Esophagus squamous epithelium (tissue), 4 donors: ENCODE measurements around the gene BRMS1L.

Source experiments
- POLR2A ChIP-seq, 4 donors: fragments of 450-650 bp; IDR thresholded peaks; one replicate each; pipeline ENCODE4 v1.6.1; 2017; ENCODE audit warnings: antibody characterized with exemption in 4 of 4, mild to moderate bottlenecking in 4 of 4, moderate library complexity in 3 of 4
- TF ChIP-seq, protein P1 (sequence below), 6 experiments: fragments of 450-650 bp in 4 of 6; fragments of 200-600 bp in 2 of 6; sonication (generic) in 2 of 6; IDR thresholded peaks; one replicate each; pipeline ENCODE4 v1.5.1; 2016 to 2019; ENCODE audit warnings: antibody characterized with exemption in 6 of 6, mild to moderate bottlenecking in 4 of 6, moderate library complexity in 4 of 6

DNA sequence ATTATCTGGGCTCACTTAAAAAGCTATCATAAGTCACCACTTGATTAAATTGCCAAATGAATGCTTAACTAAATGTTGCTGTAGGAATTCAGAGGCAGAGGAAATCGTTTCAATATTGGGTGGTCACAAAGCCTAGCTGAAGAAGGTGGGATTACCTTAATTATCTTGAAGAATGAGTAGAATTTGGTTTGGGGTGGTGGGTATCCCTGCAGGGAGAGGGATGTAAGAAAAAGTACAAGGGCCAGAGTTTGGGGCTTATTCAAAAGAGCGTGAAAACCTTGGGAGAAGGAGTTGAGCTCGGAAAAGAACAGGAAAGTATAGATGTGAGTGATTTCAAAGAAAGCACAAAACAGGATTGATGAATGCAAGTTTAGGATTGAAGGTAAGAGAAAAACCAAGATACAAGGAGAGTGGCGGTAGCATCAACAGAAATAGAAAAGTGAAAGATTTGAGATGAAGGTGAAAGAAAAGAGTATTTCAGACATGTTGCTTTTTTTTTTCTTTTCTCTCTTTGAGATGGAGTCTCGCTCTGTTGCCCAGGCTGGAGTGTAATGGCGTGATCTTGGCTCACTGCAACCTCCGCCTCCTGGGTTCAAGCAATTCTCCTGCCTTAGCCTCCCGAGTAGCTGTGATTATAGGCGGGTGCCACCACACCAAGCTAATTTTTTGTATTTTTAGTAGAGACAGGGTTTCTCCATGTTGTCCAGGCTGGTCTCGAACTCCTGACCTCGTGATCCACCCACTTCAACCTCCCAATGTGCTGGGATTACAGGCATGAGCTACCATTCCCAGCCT lies 1.7 kb downstream of the BRMS1L start:
- TF ChIP-seq, protein P1, sequence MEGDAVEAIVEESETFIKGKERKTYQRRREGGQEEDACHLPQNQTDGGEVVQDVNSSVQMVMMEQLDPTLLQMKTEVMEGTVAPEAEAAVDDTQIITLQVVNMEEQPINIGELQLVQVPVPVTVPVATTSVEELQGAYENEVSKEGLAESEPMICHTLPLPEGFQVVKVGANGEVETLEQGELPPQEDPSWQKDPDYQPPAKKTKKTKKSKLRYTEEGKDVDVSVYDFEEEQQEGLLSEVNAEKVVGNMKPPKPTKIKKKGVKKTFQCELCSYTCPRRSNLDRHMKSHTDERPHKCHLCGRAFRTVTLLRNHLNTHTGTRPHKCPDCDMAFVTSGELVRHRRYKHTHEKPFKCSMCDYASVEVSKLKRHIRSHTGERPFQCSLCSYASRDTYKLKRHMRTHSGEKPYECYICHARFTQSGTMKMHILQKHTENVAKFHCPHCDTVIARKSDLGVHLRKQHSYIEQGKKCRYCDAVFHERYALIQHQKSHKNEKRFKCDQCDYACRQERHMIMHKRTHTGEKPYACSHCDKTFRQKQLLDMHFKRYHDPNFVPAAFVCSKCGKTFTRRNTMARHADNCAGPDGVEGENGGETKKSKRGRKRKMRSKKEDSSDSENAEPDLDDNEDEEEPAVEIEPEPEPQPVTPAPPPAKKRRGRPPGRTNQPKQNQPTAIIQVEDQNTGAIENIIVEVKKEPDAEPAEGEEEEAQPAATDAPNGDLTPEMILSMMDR (IDR thresholded peaks at IDR 0.05) = no peak
- TF ChIP-seq POLR2A (IDR thresholded peaks at IDR 0.05) = no peak
